Tibial artery (tissue), 4 donors: ENCODE results near the gene ARPC4.

ENCODE experiments used
- DNase-seq, 2 donors: peaks; one replicate each; pipeline ENCODE4 v3.0.0-alpha.2; 2019
- H3K27ac ChIP-seq, 2 donors: fragments of 200-600 bp; sonication (generic) in 1 of 2; 1 replicate in 1 of 2; 2 replicates in 1 of 2; pipeline ENCODE4 v1.5.1; 2018 to 2019; ENCODE audit warnings: mild to moderate bottlenecking in 1 of 2
- H3K27me3 ChIP-seq, 2 donors: fragments of 200-600 bp; sonication (generic) in 1 of 2; one replicate each; pipeline versions ENCODE4 v1.5.1 to v1.6.0; 2016 to 2019
- H3K36me3 ChIP-seq, 3 donors: fragments of 200-600 bp; sonication (generic) in 2 of 3; one replicate each; pipeline ENCODE4 v1.5.1; 2016 to 2019; ENCODE audit warnings: mild to moderate bottlenecking in 2 of 3
- H3K4me1 ChIP-seq, 4 donors: fragments of 200-600 bp; sonication (generic) in 2 of 4; 1 replicate in 3 of 4; 2 replicates in 1 of 4; pipeline ENCODE4 v1.5.1; 2016 to 2019
- H3K4me3 ChIP-seq, 2 donors: fragments of 200-600 bp; sonication (generic) in 1 of 2; 1 replicate in 1 of 2; 2 replicates in 1 of 2; pipeline ENCODE4 v1.5.1; 2018 to 2019; ENCODE audit warnings: mild to moderate bottlenecking in 2 of 2
- H3K9me3 ChIP-seq, 3 donors: fragments of 200-600 bp; sonication (generic) in 1 of 3; one replicate each; pipeline ENCODE4 v1.5.1; 2016 to 2019
- CTCF ChIP-seq, 2 experiments: fragments of 200-600 bp in 1 of 2; fragments of 450-650 bp in 1 of 2; IDR thresholded peaks; one replicate each; pipeline ENCODE4 v1.5.1; 2017 to 2019; ENCODE audit warnings: antibody characterized with exemption in 2 of 2, mild to moderate bottlenecking in 1 of 2, moderate library complexity in 1 of 2
- intact Hi-C: fragments of 100-400 bp; cut with DNase I; formaldehyde crosslinking; loops from one replicate; pipeline ENCODE4 v1.15.0; 2023; ENCODE audit warnings: low total_unique reads

The ARPC4 gene

GRCh38 chr3:9803494-9803893, 10.6 kb downstream of the ARPC4 start:
- H3K4me1 ChIP-seq = no peaks in the 10 kb centered on the region
- no peak overlapping the region for H3K27ac ChIP-seq
- no peak overlapping the region for H3K4me3 ChIP-seq
- intact Hi-C loops = no loop called here
- DNase-seq = no peak
- TF ChIP-seq CTCF (IDR thresholded peaks at IDR 0.05) = no peak
- H3K9me3 ChIP-seq = no peaks in the 10 kb centered on the region
- H3K27me3 ChIP-seq = no peaks in the 10 kb centered on the region
- H3K36me3 ChIP-seq = peaks cover 75 to 86% (median 85%) of the 10 kb centered on the region in 3 donors

- peaks cover 60 to 71% (median 70%) of the 10 kb centered on the region in 3 donors for H3K36me3 ChIP-seq
- H3K4me3 ChIP-seq = no peak overlapping the region
- TF ChIP-seq CTCF (IDR thresholded peaks at IDR 0.05) = no peak
- no peak overlapping the region for H3K27ac ChIP-seq
- H3K9me3 ChIP-seq = no peaks in the 10 kb centered on the region
- DNase-seq = no peak
- intact Hi-C loops = no loop called here
- H3K27me3 ChIP-seq = no peaks in the 10 kb centered on the region
- peaks cover 0 to 10% (median 4%) of the 10 kb centered on the region in 4 donors for H3K4me1 ChIP-seq
Observed at GRCh38 chr3:9804996-9805395, 12.1 kb downstream of the ARPC4 start.

- Histone ChIP-seq H3K4me3 (no peak overlapping the region), H3K36me3 (peaks cover 48 to 60% (median 59%) of the 10 kb centered on the region in 3 donors), H3K9me3 (no peaks in the 10 kb centered on the region), H3K27me3 (no peaks in the 10 kb centered on the region), H3K27ac (no peak overlapping the region), H3K4me1 (peaks cover 0 to 15% (median 11%) of the 10 kb centered on the region in 4 donors)
- no peak for DNase-seq
- TF ChIP-seq CTCF (IDR thresholded peaks at IDR 0.05) = no peak
- intact Hi-C loops = no loop called here
Observed at GRCh38 chr3:9806137-9806536, 13.3 kb downstream of the ARPC4 start.

- H3K9me3 ChIP-seq = no peaks in the 10 kb centered on the region
- H3K4me3 ChIP-seq = no peak overlapping the region
- H3K27me3 ChIP-seq = no peaks in the 10 kb centered on the region
- peaks cover 0 to 16% (median 13%) of the 10 kb centered on the region in 4 donors for H3K4me1 ChIP-seq
- no peak overlapping the region for H3K27ac ChIP-seq
- intact Hi-C loops = no loop called here
- DNase-seq = no peak
- TF ChIP-seq CTCF (IDR thresholded peaks at IDR 0.05) = no peak
- H3K36me3 ChIP-seq = peaks cover 40 to 52% (median 51%) of the 10 kb centered on the region in 3 donors
Observed at GRCh38 chr3:9806688-9807589, 14.1 kb downstream of the ARPC4 start.

- intact Hi-C loops = loop anchor here (1.0 kb wide), 1 partner anchor 12 kb away; no protein-coding TSS in a partner anchor
- H3K36me3 ChIP-seq = peaks cover 34 to 52% (median 45%) of the 10 kb centered on the region in 3 donors
Observed at GRCh38 chr3:9807981-9808344, 15.1 kb downstream of the ARPC4 start.

More at GRCh38 chr3:9807981-9808344, 15.1 kb downstream of the ARPC4 start:
- Histone ChIP-seq H3K27me3 (no peaks in the 10 kb centered on the region), H3K9me3 (no peaks in the 10 kb centered on the region), H3K4me3 (no peak overlapping the region), H3K27ac (no peak overlapping the region), H3K4me1 (peaks cover 0 to 16% (median 13%) of the 10 kb centered on the region in 4 donors)
- DNase-seq = no peak
- no peak for TF ChIP-seq CTCF (IDR thresholded peaks at IDR 0.05)
